ENCODE measurements around the gene GUCY2C.

DNA sequence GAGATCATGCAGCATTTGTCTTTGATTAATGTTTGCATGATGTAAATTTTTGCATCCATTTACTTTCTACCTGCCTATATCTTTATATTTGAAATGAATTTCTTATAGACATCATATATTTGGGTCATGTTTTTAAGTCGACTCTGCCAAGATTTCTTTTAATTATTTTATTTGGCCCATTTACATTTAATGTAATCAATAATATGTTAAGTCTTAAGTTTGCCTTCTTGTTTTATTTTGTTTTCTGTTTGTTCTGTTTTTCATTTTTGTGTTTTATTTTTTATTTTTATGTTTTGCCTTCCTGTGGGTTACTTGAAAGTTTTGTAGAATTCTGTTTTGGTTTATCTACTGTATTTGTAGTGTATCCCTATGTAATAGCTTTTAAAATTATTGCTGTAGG is 33.2 kb upstream of the GUCY2C start:
- TF ChIP-seq, protein P1, sequence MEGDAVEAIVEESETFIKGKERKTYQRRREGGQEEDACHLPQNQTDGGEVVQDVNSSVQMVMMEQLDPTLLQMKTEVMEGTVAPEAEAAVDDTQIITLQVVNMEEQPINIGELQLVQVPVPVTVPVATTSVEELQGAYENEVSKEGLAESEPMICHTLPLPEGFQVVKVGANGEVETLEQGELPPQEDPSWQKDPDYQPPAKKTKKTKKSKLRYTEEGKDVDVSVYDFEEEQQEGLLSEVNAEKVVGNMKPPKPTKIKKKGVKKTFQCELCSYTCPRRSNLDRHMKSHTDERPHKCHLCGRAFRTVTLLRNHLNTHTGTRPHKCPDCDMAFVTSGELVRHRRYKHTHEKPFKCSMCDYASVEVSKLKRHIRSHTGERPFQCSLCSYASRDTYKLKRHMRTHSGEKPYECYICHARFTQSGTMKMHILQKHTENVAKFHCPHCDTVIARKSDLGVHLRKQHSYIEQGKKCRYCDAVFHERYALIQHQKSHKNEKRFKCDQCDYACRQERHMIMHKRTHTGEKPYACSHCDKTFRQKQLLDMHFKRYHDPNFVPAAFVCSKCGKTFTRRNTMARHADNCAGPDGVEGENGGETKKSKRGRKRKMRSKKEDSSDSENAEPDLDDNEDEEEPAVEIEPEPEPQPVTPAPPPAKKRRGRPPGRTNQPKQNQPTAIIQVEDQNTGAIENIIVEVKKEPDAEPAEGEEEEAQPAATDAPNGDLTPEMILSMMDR (IDR thresholded peaks at IDR 0.05), result no peak
- TF ChIP-seq, protein P2, sequence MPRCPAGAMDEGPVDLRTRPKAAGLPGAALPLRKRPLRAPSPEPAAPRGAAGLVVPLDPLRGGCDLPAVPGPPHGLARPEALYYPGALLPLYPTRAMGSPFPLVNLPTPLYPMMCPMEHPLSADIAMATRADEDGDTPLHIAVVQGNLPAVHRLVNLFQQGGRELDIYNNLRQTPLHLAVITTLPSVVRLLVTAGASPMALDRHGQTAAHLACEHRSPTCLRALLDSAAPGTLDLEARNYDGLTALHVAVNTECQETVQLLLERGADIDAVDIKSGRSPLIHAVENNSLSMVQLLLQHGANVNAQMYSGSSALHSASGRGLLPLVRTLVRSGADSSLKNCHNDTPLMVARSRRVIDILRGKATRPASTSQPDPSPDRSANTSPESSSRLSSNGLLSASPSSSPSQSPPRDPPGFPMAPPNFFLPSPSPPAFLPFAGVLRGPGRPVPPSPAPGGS (IDR thresholded peaks at IDR 0.05), result no peak
- TF ChIP-seq, protein P3, sequence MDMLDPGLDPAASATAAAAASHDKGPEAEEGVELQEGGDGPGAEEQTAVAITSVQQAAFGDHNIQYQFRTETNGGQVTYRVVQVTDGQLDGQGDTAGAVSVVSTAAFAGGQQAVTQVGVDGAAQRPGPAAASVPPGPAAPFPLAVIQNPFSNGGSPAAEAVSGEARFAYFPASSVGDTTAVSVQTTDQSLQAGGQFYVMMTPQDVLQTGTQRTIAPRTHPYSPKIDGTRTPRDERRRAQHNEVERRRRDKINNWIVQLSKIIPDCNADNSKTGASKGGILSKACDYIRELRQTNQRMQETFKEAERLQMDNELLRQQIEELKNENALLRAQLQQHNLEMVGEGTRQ (IDR thresholded peaks at IDR 0.05), result no peak
- TF ChIP-seq POLR2A (IDR thresholded peaks at IDR 0.05; ENCODE audit: low read length), result no peak
- TF ChIP-seq EP300 (IDR thresholded peaks at IDR 0.05), result no peak
- TF ChIP-seq FOSL2 (IDR thresholded peaks at IDR 0.05), result no peak
- TF ChIP-seq FOSL2 (CRISPR knock-in tag; IDR thresholded peaks at IDR 0.05), result no peak
- no peak for TF ChIP-seq CBX2 (IDR thresholded peaks at IDR 0.05; ENCODE audit: borderline replicate concordance, low read depth)
- TF ChIP-seq, protein P4, sequence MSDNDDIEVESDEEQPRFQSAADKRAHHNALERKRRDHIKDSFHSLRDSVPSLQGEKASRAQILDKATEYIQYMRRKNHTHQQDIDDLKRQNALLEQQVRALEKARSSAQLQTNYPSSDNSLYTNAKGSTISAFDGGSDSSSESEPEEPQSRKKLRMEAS (IDR thresholded peaks at IDR 0.05), result no peak
- no peak for TF ChIP-seq MYC (IDR thresholded peaks at IDR 0.05; ENCODE audit: borderline replicate concordance, low read length)
- no peak for TF ChIP-seq HOXA7 (CRISPR knock-in tag; IDR thresholded peaks at IDR 0.05)
